Endothelial cell of hepatic sinusoid (primary cell): ENCODE data around the gene PLEKHA7.
"Not testable (repeated sequence)": the region's sequence is repeated elsewhere in the genome, so short reads cannot be mapped to it uniquely, and the experiment has no call there.

Experiments
- in situ Hi-C: cut with HindIII; loops from 2 replicates; pipeline ENCODE4 v1.10.0; 2017; ENCODE audit warnings: low sequenced_read_pairs

The PLEKHA7 gene

DNA sequence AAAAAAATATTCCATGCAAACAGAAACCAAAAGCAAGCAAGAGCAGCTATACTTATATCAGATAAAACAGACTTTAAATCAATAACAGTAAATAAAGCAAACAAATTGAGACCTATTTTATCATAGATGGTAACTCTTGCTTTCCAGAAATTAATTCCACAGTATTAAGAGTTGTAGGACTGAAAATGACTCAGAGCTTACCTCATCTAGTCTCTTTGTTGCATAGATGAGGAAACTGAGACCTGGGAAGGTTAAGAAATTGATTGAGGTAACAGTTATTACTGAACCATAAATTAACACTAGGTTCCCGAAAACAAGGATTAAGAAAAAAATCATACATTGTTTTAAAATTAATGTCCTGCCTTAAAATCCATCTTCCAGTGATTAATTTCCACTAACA is 123.8 kb downstream of the PLEKHA7 start:
- in situ Hi-C loops: no loop called here

GRCh38 chr11:16889905-16890304 is 124.3 kb downstream of the PLEKHA7 start:
- in situ Hi-C loops: no loop called here

GRCh38 chr11:16889010-16889409 is 125.2 kb downstream of the PLEKHA7 start:
- in situ Hi-C loops: not testable (repeated sequence)

DNA sequence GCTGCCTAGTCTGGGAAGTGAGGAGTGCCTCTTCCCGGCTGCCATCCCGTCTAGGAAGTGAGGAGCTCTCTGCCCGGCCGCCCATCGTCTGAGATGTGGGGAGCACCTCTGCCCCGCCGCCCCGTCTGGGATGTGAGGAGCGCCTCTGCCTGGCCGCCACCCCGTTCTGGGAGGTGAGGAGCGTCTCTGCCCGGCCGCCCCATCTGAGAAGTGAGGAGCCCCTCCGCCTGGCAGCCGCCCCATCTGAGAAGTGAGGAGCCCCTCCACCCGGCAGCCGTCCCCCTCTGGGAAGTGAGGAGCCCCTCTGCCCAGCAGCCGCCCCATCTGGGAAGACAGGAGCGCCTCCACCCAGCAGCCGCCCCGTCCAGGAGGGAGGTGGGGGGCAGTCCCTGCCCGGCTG is 126.3 kb downstream of the PLEKHA7 start:
- in situ Hi-C loops: not testable (repeated sequence)

DNA sequence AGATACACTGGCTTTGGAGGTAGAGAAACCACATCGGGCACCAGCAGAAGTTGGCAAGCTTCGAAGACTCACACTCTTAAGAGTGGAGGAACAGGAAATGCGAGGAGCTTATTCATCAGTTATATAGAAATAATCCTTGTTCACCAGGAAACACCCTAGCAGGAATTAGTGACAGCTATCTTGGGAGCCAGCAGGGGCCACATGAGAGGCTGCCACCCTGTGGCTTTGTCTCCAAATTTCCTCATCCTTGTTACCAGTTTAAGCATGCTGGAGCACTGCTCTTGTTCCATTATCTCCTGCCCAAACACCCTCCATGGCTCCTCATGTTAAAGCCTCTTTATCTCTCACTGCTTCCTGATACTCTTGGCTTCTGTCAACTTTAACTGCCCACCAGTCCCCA is 131.0 kb downstream of the PLEKHA7 start:
- in situ Hi-C loops: no loop called here

DNA sequence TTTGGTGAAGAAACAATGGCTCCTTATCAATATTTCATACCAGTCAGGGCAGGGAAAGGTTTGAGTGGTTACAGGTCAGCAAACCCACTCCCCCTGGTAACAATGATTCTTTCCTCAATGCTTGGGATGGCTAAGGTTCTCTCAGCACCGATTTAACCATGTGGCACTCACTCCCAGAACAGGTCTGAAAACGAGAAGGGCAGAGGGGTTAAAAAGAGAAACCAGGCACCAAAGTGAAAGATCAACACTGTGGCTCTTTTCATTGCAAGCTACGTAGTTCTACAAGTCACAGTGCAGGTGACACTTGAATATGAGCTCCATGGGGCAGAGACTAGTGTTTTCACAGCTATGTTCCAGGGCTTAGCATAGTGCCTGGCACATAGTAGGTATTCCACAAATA is 132.4 kb downstream of the PLEKHA7 start:
- in situ Hi-C loops: no loop called here

DNA sequence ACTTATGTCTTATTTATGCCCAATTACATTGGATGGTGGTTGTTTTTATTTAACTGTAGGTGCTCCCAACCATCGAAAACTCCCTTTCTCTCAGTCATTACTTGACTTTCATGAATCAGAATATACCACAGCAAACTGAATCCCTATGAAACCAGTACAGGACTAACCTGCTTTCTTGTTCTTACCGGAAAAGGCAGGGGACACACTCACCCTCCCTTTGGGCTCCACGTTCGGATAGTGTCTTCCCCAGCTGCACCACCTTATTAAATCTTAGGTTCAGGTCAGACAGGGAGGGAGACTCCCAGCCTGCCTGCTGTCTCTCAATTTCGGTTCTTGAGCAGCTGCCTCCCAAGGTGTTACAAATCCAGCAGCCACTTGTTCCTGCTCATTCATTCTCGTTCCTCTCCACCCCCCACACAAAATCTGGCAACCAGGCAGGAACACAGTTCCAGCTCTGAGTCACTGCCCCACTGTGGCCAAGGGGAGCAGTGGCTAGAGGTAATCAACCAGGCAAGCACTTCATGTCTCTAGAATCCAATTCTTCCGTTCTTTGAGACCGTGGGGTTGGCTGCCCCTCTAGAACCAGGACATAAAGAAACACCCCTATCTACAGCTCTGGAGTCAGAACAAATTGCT is 133.0 kb downstream of the PLEKHA7 start:
- in situ Hi-C loops: no loop called here

- in situ Hi-C loops: no loop called here
Measured at GRCh38 chr11:16880184-16880801, 133.9 kb downstream of the PLEKHA7 start.

GRCh38 chr11:16879690-16880089 is 134.5 kb downstream of the PLEKHA7 start:
- in situ Hi-C loops: no loop called here

- in situ Hi-C loops: no loop called here
Measured at GRCh38 chr11:16876837-16877236, 137.4 kb downstream of the PLEKHA7 start.

- in situ Hi-C loops: no loop called here
Measured at GRCh38 chr11:16876053-16876752, 138.0 kb downstream of the PLEKHA7 start.

- in situ Hi-C loops: no loop called here
Measured at GRCh38 chr11:16874275-16874975, 139.8 kb downstream of the PLEKHA7 start.

DNA sequence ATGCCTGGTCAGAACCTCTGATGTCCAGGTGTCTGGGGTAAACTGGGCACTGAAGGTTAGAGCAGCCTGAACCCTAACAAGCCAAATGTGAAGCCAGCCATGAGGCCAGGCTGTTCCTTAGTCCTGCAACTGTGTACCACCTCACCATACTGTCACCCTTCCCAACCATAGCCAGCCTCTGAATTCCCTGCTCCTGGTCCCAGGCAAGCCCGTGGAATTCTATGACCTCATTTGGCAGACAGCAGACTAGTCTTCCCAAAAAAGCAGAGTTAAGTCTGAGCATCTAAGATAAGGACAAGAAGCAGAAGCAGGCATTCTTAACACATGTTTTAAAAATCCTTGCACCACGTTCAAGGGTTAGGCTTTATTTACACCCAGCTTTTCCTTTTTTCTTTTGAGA is 140.9 kb downstream of the PLEKHA7 start:
- in situ Hi-C loops: no loop called here

GRCh38 chr11:16871368-16871767 is 142.8 kb downstream of the PLEKHA7 start:
- in situ Hi-C loops: no loop called here

- in situ Hi-C loops: no loop called here
Measured at GRCh38 chr11:16867097-16867496, 147.1 kb downstream of the PLEKHA7 start.

GRCh38 chr11:16864428-16864827 is 149.8 kb downstream of the PLEKHA7 start:
- in situ Hi-C loops: not testable (repeated sequence)

DNA sequence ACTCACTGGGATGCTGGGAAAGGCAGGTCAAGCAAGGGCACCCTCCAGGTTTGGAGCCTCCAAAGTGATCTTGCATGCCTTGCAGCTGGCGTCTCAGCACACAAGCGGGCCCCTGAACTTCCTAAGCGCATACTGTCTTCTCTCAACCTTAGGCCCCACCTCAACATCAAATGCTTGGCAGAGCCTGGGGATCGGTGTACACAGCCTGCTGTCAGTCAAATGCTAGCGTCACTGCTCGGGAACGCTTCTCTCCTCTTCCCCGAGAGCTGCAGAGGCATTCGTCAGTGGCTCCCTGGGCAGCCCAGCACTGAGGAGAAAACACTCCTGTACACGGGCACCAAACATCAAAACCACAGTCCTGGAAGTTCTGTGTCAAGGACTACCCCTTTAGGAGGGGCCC is 150.8 kb downstream of the PLEKHA7 start:
- in situ Hi-C loops: no loop called here

DNA sequence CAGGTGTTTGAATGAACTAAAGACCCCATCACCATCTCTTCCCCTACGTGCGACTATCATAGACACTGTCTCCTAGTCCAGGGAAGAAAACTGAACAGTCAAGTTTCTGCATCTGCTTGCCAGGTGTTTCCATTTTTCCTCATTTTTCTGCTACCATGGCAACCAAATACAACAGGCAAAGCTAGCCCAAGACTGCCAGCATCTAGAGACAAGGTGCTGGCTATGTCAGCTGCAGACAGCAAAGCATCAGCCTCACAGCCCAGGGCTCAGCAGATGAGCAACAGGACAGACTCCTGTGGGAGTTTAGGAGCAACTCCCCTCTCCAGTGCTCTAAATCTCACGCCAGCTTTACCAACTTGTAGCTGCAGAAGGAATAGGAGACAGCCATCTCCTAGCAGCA is 151.5 kb downstream of the PLEKHA7 start:
- in situ Hi-C loops: no loop called here

- in situ Hi-C loops: no loop called here
Measured at GRCh38 chr11:16861862-16862261, 152.4 kb downstream of the PLEKHA7 start.

DNA sequence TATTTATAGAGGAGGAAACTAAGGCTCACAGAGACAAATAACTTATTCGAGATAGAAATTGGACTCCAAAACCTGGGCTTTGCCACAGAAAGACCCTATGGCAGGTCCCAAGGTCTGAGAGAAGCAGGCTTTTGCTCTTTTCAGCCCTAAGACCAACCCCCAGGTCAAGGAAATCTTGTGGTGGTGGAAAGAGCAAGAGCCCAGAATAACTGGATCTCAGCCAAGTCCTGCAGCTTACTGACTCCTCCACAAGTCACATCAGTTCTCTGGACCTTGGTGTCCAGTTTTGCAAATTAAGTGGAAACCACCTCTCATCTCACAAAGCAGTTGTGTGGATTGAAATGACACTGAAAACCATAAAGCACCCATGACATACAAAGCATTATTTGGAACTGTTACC is 153.6 kb downstream of the PLEKHA7 start:
- in situ Hi-C loops: no loop called here

GRCh38 chr11:16859651-16860050 is 154.6 kb downstream of the PLEKHA7 start:
- in situ Hi-C loops: no loop called here

DNA sequence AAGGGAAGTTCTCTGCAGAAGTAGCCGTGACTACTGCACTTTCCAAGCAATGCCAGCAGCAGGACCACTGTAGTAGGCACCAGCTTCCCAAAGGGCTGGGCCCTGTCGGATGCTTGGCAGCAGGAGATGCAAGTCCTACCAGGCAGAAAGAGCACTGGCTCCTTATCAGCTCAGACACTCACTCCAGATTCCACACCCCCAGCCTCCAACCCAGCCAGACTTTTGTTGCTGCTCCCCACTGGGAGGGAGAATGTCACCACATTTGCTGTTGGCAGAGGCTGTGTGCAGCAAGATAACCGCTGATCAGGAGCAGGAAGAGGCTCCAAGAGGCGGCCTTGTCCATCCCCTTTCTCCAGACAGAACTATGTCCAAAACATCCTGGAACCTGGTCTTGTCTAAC is 157.0 kb downstream of the PLEKHA7 start:
- in situ Hi-C loops: no loop called here
